ENCODE measurements around the gene C1orf35. TPM values are rescaled to one million over a fixed set of nuclear protein-coding genes. Genes with fewer than 3 reads are reported as not detected.

C1orf35 gene
- total RNA-seq, 1 donor from 2014 or later = 17.1 TPM

- no peak for FAIRE-seq
- H3K27me3 ChIP-seq (ENCODE audit: control insufficient read depth, insufficient read depth, low read length) = no peaks in the 10 kb centered on the region
- H3K36me3 ChIP-seq (ENCODE audit: control insufficient read depth, insufficient read depth, low read length) = peaks cover 21% of the 10 kb centered on the region
- H3K4me3 ChIP-seq (ENCODE audit: low read depth, low read length) = no peak overlapping the region
- TF ChIP-seq, protein P1, sequence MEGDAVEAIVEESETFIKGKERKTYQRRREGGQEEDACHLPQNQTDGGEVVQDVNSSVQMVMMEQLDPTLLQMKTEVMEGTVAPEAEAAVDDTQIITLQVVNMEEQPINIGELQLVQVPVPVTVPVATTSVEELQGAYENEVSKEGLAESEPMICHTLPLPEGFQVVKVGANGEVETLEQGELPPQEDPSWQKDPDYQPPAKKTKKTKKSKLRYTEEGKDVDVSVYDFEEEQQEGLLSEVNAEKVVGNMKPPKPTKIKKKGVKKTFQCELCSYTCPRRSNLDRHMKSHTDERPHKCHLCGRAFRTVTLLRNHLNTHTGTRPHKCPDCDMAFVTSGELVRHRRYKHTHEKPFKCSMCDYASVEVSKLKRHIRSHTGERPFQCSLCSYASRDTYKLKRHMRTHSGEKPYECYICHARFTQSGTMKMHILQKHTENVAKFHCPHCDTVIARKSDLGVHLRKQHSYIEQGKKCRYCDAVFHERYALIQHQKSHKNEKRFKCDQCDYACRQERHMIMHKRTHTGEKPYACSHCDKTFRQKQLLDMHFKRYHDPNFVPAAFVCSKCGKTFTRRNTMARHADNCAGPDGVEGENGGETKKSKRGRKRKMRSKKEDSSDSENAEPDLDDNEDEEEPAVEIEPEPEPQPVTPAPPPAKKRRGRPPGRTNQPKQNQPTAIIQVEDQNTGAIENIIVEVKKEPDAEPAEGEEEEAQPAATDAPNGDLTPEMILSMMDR (IDR thresholded peaks at IDR 0.05; ENCODE audit: insufficient read depth, low read length, severe bottlenecking) = no peak
- no peak for DNase-seq (ENCODE audit: low read depth)
Measured at GRCh38 chr1:228096416-228097332, 6.5 kb downstream of the C1orf35 start.

DNA sequence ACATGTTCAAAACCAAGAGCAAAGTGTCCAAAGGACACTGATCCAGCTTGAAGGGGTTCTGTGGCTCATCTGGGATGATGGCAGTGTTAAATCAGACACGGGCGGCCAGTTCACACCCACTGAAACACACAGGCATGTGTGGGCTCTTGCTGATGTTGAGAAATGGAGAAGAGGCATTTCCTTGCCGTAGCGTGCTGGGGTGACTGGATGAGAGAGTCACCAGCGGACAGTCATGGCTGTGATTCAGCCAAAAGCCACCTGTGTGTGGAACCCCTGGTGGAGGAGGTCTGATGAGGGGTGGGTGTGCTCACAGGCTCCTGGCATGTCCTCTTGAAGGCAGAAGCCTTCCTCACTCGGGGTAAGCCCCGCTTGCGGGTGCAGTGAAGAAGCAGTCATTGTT is 7.2 kb downstream of the C1orf35 start:
- Histone ChIP-seq H3K4me3 (ENCODE audit: low read depth, low read length) (no peak overlapping the region), H3K36me3 (ENCODE audit: control insufficient read depth, insufficient read depth, low read length) (peaks cover 21% of the 10 kb centered on the region), H3K27me3 (ENCODE audit: control insufficient read depth, insufficient read depth, low read length) (no peaks in the 10 kb centered on the region)
- FAIRE-seq (no peak), DNase-seq (ENCODE audit: low read depth) (no peak)
- TF ChIP-seq, protein P1 (IDR thresholded peaks at IDR 0.05; ENCODE audit: insufficient read depth, low read length, severe bottlenecking) = no peak

GRCh38 chr1:228095161-228095560 is 8.0 kb downstream of the C1orf35 start:
- DNase-seq (ENCODE audit: low read depth) (no peak), FAIRE-seq (no peak)
- TF ChIP-seq, protein P1 (IDR thresholded peaks at IDR 0.05; ENCODE audit: insufficient read depth, low read length, severe bottlenecking) = no peak
- Histone ChIP-seq H3K4me3 (ENCODE audit: low read depth, low read length) (no peak overlapping the region), H3K27me3 (ENCODE audit: control insufficient read depth, insufficient read depth, low read length) (no peaks in the 10 kb centered on the region), H3K36me3 (ENCODE audit: control insufficient read depth, insufficient read depth, low read length) (peaks cover 23% of the 10 kb centered on the region)

- Histone ChIP-seq H3K4me3 (ENCODE audit: low read depth, low read length) (no peak overlapping the region), H3K36me3 (ENCODE audit: control insufficient read depth, insufficient read depth, low read length) (peaks cover 25% of the 10 kb centered on the region), H3K27me3 (ENCODE audit: control insufficient read depth, insufficient read depth, low read length) (no peaks in the 10 kb centered on the region)
- no peak for DNase-seq (ENCODE audit: low read depth)
- FAIRE-seq = no peak
- TF ChIP-seq, protein P1 (IDR thresholded peaks at IDR 0.05; ENCODE audit: insufficient read depth, low read length, severe bottlenecking) = no peak
Measured at GRCh38 chr1:228094432-228095016, 8.6 kb downstream of the C1orf35 start.

- no peaks in the 10 kb centered on the region for H3K27me3 ChIP-seq (ENCODE audit: control insufficient read depth, insufficient read depth, low read length)
- TF ChIP-seq, protein P1 (IDR thresholded peaks at IDR 0.05; ENCODE audit: insufficient read depth, low read length, severe bottlenecking) = no peak
- no peak for FAIRE-seq
- H3K4me3 ChIP-seq (ENCODE audit: low read depth, low read length) = no peak overlapping the region
- peaks cover 20% of the 10 kb centered on the region for H3K36me3 ChIP-seq (ENCODE audit: control insufficient read depth, insufficient read depth, low read length)
- no peak for DNase-seq (ENCODE audit: low read depth)
Measured at GRCh38 chr1:228093050-228093906, 9.8 kb downstream of the C1orf35 start.

All from bronchial epithelial cell (primary cell).